WI38 (cell line): ENCODE measurements around the gene SSRP1.

Experiments
- H3K4me3 ChIP-seq: 2 replicates; pipeline ENCODE4 v1.5.1; 2011; ENCODE audit warnings: low read depth, mild to moderate bottlenecking, control low read depth, low read length
- TF ChIP-seq, protein P1 (sequence below): IDR thresholded peaks from 2 replicates; pipeline ENCODE4 v1.5.1; 2012; ENCODE audit warnings: low read depth, mild to moderate bottlenecking, control low read depth, low read length

Gene SSRP1

DNA sequence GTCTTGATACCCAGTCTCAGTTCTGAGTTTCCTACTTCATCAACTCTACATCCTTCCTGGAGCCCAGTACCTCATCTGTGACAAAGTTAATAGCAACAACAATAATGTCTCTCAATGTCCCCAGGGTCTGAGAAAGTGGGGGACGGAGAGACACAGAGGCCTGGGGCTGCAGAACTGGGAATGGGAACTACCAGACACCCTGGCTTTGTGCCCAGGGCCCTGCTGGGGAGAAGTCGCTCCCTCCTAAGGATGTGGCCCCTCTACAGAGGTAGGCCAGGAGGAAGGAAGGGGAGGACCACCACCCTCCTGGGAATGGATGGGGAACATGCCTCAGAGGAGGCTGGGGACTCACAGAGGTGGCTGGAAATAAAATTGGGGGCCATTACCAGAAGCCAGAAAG is 39.8 kb upstream of the SSRP1 start:
- TF ChIP-seq, protein P1, sequence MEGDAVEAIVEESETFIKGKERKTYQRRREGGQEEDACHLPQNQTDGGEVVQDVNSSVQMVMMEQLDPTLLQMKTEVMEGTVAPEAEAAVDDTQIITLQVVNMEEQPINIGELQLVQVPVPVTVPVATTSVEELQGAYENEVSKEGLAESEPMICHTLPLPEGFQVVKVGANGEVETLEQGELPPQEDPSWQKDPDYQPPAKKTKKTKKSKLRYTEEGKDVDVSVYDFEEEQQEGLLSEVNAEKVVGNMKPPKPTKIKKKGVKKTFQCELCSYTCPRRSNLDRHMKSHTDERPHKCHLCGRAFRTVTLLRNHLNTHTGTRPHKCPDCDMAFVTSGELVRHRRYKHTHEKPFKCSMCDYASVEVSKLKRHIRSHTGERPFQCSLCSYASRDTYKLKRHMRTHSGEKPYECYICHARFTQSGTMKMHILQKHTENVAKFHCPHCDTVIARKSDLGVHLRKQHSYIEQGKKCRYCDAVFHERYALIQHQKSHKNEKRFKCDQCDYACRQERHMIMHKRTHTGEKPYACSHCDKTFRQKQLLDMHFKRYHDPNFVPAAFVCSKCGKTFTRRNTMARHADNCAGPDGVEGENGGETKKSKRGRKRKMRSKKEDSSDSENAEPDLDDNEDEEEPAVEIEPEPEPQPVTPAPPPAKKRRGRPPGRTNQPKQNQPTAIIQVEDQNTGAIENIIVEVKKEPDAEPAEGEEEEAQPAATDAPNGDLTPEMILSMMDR = no peak
- H3K4me3 ChIP-seq = no peak overlapping the region

DNA sequence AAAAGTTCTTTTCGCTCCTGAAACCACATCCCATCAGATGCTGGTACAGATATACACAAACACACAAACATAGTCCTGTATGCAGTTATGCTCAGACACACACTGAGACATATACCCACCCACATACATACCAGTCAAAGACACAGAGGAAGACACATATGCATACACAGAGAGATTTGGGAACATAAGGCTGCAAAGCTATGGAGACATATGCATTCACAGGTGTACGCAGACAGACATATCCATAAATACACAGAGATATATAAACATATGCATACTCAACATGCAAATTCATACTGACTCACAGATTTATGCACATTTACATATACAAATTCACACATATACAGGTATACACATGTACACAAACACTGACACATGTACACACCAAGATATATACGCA is 39.3 kb upstream of the SSRP1 start:
- no peak overlapping the region for H3K4me3 ChIP-seq
- TF ChIP-seq, protein P1 = no peak

DNA sequence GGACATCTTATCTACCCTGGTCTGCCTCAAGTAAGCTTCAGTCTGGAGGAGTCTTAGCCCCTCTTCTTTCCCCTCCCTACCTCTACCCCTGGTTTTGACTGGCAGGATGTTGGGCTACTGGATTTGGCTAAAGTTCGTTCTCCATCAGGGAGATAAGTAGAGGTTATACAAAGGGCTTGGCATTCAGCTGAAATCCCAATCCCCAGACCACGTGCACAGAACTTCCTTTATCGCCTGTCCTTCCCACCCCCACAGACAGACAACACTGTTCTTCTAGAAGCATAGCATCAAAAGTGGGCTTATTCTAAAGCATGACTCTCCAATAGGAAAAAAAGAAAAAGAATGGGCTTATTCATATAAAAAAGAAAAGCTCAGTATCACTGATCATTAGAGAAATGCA is 37.5 kb upstream of the SSRP1 start:
- no peak overlapping the region for H3K4me3 ChIP-seq
- TF ChIP-seq, protein P1 = no peak

DNA sequence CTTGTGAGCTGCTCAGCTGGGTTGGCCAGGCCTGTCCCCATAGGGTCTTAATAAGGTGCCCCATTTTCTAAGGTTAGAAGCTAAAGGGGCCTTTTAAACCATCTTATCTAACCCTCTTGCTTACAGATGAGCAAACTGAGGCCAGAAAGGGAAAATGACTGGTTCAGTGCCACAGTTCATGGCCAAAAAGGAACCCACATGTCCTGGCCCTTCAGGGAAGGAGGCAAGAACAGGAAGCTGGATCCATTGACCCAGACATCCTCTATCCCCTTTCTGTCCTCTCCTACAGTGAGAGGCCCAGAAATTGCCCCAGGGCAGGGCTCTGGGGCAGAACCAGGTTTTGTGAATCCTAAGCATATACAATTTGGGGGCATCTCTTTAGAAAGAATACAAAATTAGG is 35.2 kb upstream of the SSRP1 start:
- TF ChIP-seq, protein P1 = no peak

DNA sequence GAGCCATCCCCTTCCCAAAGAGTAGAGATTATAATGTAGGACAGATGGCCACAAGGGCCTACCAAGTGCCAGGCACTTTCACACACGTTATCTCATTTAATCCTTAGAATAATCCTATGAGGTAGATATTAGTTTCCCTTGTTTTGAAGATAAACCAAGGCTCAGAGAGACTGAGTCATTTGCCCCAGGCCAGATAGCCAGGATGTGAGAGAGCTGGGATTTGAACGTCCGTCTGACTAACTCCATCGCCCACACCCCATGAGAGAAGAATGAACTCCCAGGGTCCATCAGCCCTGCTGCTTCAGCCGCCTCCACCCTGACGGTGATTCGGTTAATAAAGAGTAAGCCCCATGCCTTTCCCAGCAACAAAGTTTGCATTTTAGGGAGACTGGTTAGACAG is 34.6 kb upstream of the SSRP1 start:
- H3K4me3 ChIP-seq = no peak overlapping the region
- TF ChIP-seq, protein P1 = no peak

More for the DNA sequence above, 35.2 kb upstream of the SSRP1 start:
- H3K4me3 ChIP-seq = no peak overlapping the region

DNA sequence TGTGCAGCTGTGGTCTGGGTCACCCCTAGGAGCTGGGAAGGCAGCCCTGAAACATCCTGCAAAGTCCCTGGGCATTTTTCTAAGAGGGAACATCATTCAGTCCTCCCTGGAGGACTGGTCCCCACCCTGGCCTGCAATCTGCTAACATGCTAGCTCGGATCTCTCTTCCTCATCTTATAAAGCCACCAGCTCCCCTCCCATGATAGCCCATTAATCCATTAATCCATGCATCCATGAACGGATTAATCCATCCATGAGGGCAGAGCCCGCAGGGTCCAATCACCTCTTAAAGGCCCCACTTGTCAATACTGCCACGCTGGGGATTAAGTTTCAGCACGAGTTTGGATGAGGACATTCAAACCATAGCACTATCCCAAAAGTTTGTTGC is 33.1 kb upstream of the SSRP1 start:
- TF ChIP-seq, protein P1 = no peak

DNA sequence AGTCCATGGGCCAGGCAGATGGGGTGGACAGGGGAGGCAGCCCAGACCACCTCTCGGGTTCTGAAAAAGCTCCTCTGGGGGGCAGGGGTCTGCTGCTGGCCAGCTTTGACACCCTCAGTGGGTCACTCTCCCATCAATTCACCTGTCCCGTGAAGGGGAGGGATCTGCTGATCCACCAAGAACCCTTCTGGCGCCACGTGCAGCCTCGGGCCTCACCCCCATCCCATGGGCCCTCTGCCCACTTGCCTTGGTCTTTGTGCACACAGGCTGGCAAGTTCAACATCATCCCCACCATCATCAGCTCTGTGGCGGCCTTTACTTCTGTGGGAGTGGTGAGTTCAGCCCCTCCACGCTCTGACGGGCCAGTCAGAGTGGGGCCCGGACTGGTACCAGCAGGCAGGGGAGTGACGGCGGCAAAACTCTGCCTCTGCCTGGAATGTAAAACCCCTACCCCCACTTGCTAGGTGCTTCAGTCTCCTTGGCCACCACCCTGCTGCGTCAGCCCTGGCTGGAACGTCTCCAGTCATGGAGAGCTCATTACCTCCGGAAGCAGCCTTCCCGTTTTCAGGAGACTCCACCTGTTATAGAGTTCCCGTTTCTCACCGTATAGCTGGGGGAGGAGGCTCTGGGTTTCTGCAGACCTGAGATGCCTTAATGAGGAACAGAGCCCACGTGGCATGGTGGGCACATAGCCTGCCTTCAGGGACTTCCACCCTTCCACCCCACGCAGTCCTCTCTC is 32.6 kb upstream of the SSRP1 start:
- TF ChIP-seq, protein P1 = no peak
- no peak overlapping the region for H3K4me3 ChIP-seq

More for the DNA sequence above, 33.1 kb upstream of the SSRP1 start:
- no peak overlapping the region for H3K4me3 ChIP-seq
